Endometrium (tissue), 2 donors: ENCODE measurements around the gene MTA1.

Experiments
- FAIRE-seq: peaks from 2 replicates; lab custom pipeline; 2012; peaks lifted over from hg19 to GRCh38; lab: Jason Lieb, UNC
- donor health status: control.
- donor health status: control.

MTA1 gene

GRCh38 chr14:105499256-105500035, 79.8 kb downstream of the MTA1 start:
- FAIRE-seq = no peak

DNA sequence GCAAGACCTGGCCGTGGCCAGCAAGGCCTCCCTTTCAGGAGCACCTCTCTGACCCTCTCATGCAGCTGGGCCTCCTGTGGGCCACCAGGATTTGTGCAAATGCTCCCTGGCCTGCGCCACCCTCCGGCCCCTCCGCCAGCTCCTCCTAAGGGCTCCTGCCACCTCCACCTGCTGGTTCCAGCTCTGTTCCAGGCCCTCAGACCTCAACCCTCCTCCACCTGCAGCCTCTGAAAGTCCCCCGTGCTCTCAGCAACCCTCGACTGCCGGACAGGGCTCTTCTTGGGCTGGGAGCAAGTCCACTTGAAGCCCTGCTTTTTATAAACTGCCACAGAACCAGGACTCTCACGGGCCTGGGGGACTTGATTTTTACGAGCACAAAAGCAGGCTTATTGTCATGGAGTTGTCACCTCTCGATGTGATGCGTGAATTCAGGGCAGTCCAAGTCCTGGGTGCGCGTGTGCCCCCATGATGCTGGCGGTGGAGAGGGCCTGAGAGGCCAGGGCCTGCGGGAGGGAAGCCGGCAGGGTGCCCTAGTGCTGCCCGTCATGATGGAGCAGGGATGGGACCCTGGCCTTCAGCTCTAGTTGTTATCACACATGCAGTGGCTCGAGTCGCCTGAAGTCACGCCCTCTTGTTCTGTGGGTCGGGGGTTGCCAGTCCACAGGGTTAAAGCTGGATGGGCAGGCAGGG, 80.6 kb downstream of the MTA1 start:
- no peak for FAIRE-seq

DNA sequence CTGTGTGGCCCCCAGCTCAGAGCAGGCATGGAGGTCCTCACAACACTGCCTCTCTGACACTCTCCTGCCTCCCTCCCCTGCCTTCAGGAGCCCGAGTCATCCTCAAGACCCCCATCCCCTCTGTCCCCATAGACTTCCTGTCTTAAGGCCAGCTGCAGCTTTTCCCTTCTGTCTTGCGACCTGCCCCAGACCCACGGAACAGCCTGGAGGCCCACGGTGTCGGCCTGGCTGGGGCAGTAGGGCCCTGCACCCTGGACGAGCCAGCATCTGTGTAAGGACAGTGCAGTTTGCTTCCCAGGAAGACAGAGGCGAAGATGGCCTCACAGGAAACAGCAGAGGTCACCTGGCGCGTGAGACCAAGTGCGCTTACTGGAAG, 81.1 kb downstream of the MTA1 start:
- no peak for FAIRE-seq

DNA sequence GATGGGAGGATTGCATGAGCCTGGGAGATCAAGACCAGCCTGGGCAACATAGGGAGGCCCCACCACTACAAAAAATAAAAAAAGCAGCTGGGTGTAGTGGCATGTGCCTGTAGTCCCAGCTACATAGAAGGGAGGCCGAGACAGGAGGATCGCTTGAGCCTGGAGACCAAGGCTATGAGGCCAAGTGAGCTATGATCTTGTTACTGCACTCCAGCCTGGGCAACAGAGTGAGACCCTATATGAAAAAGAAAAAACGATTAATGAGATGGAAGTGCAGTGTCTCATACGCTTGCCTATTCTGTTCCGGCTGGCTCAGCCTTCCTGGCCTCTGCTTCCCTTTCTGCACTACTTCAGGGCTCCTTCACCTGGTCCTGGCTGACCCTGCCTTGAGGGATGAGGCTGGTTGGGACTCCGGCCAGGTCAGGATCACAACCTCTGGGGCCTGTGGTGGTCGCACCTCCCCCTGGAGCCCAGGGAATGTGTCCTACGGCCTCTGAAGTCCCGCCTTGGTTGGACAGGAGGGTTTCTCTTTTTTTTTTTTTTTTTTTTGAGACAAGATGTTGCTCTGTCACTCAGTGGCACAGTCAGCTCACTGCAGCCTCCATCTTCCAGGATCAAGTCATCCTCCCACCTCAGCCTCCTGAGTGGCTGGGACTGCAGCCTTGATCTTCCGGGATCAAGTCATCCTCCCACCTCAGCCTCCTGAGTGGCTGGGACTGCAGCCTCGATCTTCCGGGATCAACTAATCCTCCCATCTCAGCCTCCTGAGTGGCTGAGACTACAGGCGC, 82.1 kb downstream of the MTA1 start:
- FAIRE-seq = no peak

- FAIRE-seq = no peak
Observed at GRCh38 chr14:105502446-105503295, 83.0 kb downstream of the MTA1 start.

GRCh38 chr14:105503296-105503640, 83.6 kb downstream of the MTA1 start:
- FAIRE-seq = no peak

- FAIRE-seq = no peak
Observed at GRCh38 chr14:105503935-105504692, 84.5 kb downstream of the MTA1 start.

DNA sequence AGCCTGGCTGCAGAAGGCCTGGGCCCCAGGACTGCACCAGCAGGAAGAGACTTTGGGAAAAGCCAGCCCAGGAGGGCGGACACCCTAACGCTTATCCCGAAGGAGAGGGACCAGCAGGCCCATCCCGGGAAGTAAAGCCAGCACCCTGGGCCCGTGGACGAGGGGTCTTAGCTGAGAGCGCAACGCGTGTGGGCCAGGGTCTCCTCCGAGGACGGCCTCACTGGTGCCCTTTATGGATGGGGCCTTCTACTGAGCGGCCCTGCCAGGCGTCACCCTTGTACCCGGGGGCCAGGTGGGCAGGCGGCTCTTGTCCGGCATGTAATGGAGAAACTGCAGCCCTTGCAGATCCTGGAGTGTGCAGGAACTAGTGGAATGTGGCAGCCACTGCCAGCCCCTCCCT, 85.5 kb downstream of the MTA1 start:
- no peak for FAIRE-seq

DNA sequence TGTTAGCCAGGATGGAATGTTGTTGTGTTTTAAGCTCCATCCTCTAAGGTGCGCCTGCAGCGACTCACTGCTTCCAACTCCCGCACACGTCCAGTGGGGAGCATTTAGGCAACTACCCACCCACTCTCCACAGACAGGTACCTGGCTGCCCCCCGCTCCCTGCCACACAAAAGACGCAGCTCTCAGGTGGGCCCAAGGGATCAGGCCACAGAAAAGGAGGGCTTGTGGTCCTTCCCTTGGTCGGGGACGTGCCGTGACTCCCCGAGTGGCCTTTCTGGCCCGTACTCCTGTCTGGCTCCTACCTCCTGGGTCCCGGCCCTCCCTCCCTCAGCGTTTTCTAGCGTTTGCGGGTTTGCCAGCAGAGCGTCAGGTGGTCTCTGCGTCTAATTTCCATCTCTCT, 87.6 kb downstream of the MTA1 start:
- FAIRE-seq = no peak

DNA sequence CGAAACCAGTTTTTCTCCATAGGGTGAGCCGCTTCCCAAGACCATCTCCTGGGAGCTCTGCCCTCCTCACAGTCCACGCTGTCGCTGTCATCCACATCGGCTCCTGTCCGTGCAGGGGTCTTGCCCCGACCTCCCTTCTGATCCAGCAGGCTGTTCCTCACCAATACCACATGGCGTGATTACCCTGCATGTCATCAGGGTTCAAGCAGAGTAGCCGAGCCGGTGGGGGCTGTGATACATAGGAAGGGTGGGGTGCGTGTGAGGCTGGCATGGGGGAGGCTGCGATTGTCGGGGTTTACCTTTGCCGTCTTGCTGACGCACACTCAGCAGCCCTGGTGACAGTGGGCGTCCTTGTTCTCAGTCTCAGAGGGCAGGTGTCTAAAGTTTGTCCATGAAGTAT, 88.4 kb downstream of the MTA1 start:
- FAIRE-seq = no peak

- FAIRE-seq = no peak
Observed at GRCh38 chr14:105508601-105509000, 89.0 kb downstream of the MTA1 start.

- no peak for FAIRE-seq
Observed at GRCh38 chr14:105517096-105517495, 97.5 kb downstream of the MTA1 start.

- FAIRE-seq = no peak
Observed at GRCh38 chr14:105519946-105520698, 100.5 kb downstream of the MTA1 start.
